Stimulated activated CD4-positive, alpha-beta T cell treated with anti-CD3 and anti-CD28 coated beads, Interleukin-12 subunit alpha, Interleukin-12 subunit beta, amount 100 ng/mL, for 24 hours (primary cell): ENCODE results near the gene USH2A.

Source experiments
- DNase-seq, 2 experiments: peaks; one replicate each; pipeline ENCODE4 v3.0.0-alpha.2; 2020; ENCODE audit warnings: low read depth in 2 of 2

The USH2A gene

DNA sequence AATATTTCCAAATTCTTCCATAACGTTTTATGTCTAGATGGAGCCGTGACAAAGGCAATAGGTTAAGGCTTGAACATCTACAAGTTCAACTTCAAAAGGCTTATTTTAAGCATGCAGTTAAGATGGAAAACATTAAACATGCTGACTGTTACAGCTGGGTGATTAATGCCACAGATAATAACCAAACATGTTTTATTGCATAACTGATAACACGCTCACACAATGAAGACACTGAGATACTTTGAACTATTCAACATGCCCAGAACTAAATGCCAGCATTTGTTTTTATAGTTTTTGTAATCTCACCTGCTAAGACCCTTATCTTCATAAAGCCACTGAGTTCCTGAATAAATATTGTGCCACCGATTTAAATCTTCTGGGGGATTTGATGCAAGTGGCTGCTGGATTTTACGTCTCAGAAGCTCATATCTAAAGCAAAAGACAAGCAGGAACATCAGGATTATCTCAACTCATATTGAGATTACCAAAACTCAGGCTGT, 545.7 kb downstream of the USH2A start:
- no peak for DNase-seq

DNA sequence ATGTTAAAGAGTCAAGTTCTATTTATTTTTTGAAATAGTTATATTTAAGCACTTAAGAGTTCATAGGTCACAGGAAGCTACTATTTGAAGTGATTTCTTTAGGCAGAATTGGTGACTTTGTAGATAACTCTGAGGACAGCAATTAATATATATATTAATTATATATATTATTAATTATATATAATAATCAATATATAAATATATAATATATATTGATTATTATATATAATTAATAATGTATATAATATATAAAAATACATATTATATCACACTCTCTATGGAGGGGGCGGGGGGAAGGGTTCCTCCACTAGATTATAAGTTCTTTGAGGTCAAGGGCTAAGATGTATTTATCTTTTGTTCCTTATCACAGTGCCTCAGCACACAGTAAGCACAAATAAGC, 547.5 kb downstream of the USH2A start:
- no peak for DNase-seq

DNA sequence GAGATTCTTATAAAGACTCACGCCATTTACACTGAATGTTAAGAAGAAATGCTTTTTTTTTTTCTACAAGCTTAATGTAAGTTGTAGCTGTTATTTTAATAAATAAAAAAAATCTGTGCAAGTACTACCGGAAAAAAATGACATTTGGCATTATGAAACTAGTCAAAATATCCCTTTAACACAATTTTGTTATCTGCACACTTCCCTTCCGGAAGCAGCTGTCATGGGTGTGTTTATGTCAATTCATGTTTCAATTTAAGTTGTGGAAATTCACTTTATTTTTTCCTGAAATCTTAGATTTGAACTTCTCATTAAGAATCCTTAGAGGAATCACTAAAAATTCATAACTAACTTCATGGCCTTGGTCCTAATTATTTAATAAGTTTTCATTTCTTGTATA, 548.0 kb downstream of the USH2A start:
- DNase-seq, result no peak

DNA sequence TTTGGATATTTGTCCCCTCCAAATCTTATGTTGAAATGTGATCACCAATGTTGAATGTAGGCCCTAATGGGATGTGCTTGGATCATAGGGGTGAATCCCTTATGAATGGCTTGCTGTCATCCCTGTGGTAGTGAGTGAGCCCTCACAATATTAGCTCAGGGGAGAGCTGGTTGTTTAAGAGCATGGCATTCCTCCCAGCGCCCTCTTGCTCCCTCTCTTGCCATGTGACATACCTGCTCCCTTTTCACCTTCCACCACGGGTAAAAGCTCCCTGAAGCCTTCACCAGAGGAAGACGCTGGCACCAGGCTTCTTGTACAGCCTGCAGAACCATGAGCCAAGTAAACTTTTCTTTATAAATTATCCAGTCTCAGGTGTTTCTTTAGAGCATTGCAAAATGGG, 550.6 kb downstream of the USH2A start:
- DNase-seq, result no peak

DNA sequence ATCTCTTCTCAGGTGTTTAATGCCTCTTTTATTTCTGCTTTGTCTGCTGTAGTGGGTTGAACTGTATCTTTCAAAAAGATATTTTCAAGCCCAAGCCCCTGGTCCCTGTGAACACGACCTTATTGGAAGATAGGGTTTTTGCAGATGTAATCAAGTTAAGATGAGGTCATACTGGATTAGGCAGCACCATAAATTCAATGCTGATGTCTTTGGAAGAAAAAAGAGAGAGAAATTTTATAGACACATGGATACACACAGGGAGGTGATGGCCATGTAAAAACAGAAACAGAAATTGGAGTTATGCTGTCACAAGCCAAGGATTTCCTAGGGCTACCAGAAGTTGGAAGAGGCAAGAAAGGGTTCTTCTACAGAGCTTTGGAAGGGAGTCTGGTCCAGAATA, 554.7 kb downstream of the USH2A start:
- no peak for DNase-seq

DNA sequence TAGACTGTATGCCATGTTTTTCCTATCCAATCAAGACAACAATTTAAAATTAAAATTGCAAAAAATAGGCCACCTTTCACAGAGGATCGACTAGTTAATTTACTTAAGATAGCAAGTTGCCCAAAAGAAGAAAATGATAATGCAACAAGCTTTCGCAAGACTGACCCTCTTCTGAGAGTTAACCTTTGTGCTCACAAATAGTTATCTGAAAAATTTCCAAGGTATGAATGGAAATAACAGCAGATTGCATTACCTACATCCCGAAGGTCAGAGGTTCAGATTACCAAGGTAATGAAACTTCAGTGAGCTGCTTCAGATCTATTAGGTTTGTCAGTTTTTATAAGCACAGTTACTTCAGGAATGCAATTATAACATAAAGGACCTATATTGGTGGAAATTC, 558.2 kb downstream of the USH2A start:
- DNase-seq, result no peak

DNA sequence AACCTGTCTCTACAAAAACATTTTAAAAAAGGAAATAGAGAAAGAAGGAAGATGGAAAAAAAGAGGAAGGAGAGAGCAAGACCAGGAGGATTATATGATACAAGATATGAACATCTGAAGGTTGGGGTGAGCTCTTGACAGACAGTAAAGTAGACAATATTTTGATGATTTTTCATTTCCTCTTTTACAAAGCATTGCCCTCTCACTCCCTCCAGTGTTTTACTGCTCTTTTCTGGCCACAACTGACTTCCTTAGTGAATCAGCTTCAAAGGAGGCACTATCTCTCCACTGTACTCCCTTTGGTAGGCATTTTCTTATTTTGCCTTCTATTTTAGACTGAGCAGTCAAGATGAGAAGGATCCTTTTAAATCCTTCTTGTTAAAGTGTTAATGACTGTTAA, 559.5 kb downstream of the USH2A start:
- DNase-seq, result no peak

DNA sequence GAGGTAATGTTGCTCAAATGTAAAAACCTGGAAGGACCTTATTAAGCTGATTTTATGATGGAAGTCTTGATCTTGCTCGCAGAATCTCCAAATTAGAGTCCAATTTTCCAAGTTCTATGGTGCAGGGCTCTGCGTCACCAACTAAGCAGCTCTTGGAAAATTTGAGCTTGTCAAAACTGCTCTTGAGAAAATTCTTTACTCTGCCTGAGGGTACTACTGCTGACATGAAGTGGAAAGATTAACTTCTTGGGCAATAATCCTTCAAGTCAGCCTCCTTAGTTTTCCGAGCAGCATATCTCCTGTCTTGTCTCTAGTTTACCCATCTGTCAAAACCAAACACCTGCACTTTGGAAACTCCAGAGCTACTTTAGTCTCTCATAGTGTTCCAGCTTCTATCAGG, 562.4 kb downstream of the USH2A start:
- no peak for DNase-seq

DNA sequence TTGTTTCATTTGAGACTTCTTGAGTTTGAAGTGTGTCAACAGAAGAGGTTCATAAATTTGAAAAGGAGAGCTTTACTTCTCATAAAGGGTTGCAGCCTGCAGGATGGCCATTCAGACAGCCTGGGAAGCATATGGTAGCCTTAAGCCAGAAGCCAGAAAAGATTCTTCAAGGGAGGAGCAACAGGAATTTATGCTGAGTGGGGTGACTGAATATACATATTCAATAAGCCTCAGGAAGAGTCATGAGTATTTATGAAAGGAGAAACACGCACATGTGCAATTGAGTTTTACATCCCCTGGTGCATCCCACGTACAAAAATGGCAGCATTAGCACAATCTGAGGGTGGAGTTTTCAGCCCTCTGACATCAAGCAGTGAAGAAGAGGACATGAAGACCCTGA, 565.9 kb downstream of the USH2A start:
- no peak for DNase-seq

DNA sequence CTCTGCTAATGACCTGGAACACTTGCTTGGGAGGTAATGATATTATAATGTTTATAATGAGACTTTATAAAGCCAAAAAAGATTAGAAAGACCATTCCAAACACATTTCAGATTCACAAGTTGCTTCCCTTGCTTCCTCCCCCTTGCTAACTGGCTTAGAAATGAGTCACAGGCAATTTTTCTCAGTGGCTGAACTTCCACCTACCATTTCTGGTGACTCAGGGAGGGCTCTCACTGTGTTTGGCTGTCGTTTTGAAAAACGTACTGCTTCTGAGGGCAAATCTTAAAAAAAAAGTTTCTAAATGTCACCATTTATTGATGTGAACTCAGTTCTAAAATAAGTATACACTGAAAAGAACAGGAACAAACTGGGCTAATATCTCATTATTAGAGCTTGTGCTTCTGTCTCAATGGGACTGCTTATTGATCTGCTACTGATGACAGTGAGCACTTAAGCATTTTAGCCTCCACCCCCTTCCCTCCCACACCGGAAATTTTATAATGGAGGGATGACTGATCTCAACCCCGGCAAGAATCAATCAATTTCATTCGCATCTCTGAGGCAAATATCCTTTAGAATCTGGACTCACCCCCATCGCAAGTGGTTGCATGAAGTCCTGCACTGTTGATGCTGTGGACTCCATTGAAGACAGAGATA, 577.9 kb downstream of the USH2A start:
- no peak for DNase-seq

DNA sequence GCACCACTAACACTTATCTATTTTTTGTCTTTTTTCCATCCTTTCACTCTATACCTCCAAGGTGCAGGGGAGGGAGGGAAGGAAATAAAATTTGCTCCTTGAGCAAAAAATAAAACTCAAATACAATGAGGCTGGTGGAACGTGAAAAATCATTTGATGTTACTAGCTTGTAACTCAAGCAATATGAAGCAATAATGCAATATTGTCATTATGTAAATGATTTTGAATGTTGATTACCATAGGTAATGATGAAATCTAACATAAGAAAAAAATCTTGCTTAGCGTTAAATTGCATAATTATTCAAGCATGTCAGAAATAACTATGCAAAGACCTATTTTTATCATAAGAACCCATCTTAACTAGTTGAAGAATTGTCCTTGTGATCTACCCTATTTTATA, 578.5 kb downstream of the USH2A start:
- no peak for DNase-seq

DNA sequence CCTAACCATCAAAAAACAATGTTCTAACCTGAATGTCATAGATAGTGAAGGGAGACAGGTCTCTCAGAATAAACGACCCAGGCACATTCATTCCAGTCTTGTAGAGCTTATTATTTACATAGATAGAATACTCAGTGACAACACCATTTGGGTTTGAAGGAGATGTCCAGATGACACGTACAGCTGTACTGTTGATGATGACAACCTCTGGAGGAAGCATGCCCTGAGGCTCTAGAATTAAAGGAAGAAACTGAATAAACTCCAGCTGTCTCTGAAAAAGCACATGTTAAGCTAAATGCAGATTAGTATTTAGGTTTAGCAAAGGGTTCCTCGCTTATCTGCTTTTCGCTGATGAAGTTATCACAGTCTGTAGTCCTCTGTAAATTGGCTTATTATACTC, 579.0 kb downstream of the USH2A start:
- DNase-seq, result no peak

DNA sequence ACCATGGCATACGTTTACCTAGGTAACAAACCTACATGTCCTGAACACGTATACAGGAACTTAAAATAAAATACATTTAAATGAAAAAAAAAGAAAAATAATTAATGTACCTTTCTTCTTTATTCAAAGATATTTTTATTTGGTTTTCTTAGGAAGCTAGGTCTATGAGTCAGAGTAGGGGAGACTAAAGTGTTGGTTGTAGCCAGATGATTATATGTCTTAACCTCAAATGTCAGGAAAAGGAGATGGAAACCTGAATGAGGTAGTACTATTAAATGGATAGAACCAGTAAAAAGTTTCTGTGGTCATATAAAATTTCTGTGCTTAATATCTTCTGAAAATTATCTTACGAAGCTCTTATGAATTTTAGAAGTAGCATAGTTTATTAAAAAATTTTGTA, 580.3 kb downstream of the USH2A start:
- DNase-seq, result no peak

DNA sequence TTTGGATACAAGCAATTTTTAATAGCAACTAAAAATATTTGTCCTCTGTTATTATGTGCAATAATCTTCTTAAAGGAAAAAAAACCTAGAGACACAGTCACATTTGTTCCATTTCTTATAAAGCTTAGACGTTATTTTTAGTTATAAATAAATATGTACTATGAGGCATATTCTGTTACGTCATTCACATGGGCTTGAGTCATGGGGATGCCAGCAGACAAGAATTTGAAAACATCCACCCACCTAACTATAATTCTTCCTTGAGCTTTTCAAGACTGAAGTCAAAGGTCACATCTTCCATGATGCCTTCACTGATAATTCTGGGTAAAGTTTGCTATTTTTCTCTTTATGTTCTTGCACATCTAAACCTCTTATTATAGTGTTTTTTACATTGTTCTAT, 587.3 kb downstream of the USH2A start:
- no peak for DNase-seq

DNA sequence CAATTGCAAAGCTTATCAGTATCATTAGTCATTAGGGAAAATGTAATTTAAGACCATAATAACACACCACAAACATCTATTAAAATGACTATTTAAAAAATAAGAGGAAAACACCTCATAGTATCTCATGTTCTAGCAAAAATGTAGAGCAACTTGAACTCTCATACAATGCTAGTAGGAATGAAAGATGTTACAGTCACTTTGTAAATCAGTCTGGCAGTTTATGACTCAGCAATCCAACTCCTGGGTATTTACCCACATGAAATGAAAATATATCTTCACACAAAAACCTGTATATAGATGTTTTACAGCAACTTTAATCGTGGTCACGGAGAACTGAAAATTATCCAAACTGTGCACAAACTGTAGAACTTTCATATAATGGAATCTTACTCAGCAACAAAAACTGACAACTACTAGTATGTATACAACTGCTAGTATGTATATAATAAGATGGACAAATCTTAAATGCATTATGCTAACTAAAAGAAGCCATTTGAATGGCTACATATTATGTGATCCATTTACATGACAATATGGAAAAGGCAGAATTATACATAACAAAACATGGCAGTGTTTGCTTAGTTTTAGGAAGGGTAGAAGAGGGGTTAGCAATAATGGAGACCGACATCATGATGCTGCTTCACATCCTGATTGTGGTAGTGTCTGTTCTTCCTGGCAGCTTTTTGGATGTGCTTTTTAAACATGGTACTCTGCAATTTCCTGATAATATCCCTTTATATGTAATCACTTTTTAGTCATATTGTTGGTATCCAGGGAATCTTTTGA, 589.1 kb downstream of the USH2A start:
- DNase-seq, result no peak

DNA sequence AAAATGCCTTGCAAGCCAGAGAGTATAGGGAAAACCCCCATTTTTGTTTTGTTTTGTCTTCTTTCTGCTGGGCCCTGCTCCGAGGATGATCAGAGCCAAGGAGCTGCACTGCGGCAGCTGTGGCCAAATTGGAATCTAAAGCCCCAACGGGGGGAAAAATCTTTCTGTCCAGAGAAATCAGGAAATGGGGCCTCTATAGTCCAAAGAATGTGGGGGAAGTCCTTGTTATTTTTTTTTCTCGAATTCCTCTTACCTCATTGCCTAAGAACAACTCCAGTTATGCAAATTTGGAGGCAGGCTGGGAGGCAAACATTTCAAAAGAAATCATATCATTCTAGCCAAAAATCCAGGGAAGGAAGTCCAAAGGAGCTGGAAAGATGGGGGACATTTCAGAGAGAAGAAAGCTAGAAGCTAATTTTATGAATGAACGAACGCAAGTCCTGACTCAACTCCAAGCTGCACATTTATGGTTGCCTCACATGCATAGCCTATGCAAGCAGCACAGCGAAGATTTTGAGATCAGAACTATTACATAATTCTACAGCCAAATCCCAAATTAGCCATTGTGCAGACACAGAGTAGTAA, 592.9 kb downstream of the USH2A start:
- no peak for DNase-seq

DNA sequence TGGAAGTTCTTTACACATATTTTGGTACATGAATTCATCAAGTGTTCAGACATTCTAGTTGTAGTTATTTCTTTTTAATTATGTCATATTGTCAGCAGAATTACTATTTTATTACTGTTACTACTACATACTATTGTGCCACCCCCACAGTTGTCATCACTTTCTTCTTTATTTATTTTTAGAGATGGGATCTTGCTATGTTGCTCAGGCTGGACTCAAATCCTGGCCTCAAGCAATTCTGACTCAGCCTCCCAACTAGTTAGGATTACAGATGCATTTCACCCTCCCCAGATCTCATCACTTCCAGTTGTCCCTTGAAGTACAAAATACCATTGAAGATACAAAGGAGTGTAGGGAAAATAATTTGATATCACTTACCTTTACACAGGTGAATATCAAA, 598.2 kb downstream of the USH2A start:
- DNase-seq, result no peak

DNA sequence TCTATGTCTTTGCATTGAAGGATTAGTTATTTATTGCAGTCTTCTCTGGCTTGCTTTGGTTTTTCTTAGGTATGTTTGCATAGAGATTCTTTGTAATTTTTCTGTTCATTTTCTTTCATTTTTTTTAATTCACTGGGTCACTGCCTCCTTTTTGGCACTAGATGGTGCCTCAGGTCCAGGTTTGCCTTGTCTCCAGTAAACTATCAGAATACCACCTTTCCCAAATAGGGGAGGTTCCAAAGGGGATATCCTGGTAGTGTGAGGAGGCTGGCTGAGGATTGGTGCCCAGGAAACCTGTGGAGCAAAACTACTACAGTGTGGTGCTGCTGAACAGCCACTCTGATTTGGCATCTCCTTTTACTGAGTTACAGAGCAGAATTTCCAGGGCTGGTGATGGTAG, 599.0 kb downstream of the USH2A start:
- no peak for DNase-seq

DNA sequence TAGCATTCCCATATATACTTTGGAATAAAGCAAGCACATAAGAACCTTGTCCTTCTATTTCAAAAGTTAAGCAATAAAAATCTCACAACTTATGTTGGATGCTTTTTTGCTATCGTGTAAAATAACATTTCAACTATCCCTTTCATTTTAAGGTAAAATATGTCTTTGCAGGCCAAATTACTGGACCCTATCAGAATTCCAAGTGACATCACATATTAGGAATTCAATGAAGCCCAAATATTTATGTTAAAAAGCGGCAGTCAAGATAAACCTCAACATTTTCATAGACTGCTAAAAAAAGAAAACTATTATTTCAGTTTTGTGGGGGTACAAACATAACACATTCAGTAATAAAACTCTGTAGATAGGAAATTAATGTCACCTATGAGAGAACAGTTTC, 604.1 kb downstream of the USH2A start:
- DNase-seq, result no peak

DNA sequence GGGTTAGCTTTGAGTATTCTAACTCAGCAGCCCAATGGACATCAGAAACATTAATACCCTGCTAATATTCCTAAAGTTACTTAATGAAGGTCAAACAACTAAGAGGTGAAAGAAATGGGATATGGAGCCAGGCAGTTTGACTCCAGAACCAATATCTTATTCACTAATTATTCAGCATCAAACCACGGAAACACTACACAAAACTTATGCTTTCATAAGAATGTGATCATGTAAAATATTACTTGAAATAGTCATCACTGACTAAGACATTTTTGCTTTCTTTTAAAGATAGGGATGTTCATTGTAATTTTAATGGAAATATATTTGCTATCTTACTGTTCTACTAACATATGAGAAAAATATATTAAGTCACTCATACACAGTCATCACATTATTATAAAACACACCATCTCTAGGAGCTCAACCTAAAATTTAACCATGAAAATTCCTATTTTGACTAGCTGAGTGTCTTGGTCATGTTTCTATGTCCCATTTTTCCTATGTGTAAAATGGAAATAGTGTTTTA, 615.3 kb downstream of the USH2A start:
- no peak for DNase-seq

DNA sequence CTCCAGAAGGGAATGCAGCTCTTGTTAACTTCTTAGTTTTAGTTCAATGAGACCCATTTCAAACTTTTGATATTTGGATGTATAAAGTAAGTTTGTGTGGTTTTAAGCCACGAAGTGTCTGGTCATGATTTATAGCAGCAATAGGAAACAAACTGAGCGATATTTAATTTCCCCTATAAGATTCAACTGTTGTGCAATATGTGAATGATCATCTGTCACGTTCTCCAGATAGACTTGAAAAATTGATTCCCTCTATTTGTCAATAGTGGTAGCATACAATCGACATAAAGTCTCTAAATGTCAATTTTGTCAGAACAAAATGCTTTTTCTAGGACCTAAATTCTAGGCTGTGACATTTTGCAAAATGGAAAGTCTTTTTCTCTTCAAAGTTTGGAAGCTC, 616.0 kb downstream of the USH2A start:
- DNase-seq, result no peak

DNA sequence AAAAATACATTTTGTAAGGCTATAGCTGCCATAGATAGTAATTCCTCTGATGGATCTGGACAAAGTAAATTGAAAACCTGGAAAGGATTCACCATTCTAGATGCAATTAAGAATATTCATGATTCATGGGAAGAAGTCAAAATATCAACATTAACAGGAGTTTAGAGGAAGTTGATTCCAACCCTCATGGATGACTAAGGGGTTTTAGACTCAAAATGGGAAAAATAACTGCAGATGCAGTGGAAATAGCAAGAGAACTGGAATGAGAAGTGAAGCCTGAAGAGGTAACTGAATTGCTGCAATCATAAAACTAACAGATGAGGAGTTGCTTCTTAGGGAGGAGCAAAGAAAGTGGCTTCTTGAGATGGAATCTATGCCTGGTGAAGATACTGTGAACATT, 625.4 kb downstream of the USH2A start:
- DNase-seq, result no peak

DNA sequence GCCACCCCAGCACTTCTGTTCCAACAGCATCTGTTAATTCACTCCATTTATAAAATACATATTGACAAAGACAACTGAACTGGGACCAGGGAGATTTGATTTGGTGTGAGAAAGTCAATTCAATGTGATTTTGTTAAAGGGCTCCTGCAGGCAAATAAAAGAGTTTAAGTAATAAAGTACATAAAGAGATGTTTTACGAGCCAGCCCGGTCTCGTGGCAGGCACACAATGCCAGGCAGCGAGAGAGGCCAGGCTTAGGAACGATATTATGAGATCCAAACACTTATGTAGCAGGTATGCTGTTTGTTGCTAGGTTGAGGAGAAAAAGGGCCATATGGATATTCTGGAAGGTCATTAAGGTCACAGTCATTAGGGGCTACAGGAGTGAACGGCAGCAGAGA, 629.1 kb downstream of the USH2A start:
- DNase-seq, result no peak
